ENCODE data around the gene ATF6B.
"Not testable (repeated sequence)": the region's sequence is repeated elsewhere in the genome, so short reads cannot be mapped to it uniquely, and the experiment has no call there.

The ATF6B gene

DNA sequence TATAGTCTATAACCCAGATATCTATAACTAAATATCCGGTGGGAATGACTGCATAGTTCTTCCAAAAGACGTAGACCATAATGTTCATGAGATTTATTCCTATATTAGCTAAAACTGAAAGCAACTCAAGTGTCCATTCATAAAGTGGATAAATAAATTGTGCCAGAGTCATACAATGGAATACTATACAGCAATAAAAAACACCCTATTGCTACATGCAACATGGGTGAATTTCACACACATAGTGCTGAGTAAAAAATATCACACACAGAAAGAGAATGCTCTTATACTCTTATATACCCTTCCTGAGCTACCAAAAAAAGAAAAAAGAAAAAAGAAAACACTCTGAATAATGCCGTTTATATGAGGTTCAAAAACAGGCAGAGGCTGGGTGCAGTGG, 25.8 kb downstream of the ATF6B start:
- DNase-seq = no peak

DNA sequence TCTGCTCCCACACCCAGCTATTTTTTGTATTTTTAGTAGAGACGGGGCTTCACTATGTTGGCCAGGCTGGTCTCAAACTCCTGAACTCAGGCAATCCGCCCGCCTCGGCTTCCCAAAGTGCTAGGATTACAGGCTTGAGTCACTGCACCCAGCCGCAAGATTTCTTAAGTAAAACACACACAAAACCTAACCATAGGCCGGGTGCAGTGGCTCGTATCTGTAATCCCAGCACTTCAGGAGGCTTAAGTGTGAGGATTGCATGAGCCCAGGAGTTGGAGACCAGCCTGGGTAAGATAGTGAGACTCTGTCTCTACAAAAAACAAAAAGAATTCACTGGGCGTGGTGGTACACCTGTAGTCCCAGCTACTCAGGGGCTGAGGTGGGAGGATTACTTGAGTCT, 27.8 kb downstream of the ATF6B start:
- DNase-seq = not testable (repeated sequence)

DNA sequence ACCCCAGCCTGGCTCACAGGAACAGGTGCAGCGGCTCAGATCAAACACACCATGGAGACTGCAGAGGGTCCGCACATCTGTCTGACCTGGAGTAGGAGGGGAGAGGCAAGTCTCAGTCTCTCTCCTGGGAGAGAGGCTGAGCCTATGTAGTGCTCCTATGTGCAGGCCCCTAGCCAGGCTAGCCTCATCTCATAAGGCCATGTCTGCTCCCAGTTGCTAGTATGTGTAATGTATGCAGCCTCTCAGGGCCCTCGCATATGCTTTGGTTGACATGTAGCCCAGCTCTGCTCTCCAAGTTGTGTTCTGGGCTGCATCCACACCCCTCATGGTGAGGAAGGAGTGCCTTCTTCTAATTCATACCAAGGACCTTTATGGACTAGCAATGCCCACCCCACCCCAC, 30.7 kb downstream of the ATF6B start:
- DNase-seq = no peak

GRCh38 chr6:32096394-32097258, 31.4 kb downstream of the ATF6B start:
- DNase-seq = no peak

GRCh38 chr6:32096087-32096393, 32.0 kb downstream of the ATF6B start:
- DNase-seq = no peak

GRCh38 chr6:32095338-32096086, 32.5 kb downstream of the ATF6B start:
- no peak for DNase-seq

- peak; percentile 34 for DNase-seq
Measured at GRCh38 chr6:32092760-32093497, 35.1 kb downstream of the ATF6B start.

- no peak for DNase-seq
Measured at GRCh38 chr6:32089082-32089828, 38.8 kb downstream of the ATF6B start.

DNA sequence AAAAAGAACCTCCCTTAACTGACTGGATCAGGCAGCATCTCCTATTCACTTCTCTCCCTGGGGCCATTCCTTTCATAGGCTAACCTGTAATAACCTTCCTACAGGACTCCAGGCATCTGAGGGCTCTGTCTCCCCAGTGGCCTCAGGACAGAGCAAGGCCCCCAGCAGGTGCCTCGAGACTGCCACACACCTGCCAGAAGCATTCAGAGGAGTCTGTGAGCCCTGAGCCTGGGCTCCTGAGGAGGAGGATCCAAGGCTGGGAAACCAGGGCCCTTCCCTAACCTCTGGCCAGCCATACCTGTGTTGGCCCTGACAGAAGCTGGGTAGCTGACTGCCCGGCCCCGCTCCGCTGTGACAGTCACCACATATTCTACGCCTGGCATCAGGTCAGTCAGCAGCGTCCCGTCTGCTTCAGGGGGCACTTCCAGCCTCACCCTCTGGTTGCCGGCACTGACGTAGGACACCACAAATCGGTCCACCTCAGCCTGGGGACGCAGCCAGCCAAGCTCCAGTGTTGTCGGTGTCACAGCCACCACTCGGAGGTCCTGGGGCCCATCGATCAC, 39.5 kb downstream of the ATF6B start:
- DNase-seq = no peak

DNA sequence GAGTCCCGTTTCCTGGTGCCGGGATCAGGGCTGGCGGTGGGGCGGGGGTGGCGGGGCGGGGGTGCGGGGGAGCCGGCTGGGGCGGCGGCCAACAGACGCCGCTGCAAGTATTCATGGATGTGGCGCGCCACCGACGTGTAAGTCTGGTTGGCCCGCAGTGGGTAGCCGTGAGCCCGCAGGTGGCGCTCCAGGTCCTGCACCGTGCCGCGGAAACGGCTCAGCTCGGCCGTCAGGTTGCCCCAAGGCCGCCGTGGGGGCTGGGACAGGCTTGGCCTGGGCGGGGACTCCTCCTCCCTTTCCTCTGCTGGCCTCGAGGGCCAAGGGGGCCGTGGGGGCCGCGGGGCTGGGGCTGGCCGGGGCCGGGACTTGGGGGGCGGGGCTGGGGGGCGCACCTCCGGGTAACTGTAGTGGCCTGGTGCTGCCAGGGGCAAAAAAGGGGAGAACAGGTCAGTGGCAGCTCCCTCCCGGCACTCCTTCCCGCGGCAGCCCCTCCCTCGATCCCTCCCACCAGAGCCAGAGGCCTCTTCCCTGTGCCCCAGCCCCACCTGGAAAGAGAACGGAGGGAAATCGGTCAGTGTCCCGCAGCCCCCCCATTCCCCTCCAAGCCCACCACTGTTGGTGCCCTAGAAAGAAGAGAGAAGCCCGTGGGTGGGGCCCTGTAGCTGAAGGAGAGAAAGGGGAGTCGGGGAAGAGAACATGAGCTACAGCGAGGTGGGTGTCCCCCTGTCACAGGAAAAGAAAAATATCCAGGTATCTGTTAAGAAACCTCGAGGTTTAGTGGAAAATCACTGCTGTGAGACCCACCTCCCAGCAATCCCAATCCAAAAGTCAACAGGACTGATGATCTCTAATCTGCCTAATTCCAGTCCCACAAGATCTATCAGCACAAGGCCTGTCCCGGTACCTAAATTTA, 40.2 kb downstream of the ATF6B start:
- peak; percentile 10 for DNase-seq

- DNase-seq = no peak
Measured at GRCh38 chr6:32086661-32087573, 41.1 kb downstream of the ATF6B start.

DNA sequence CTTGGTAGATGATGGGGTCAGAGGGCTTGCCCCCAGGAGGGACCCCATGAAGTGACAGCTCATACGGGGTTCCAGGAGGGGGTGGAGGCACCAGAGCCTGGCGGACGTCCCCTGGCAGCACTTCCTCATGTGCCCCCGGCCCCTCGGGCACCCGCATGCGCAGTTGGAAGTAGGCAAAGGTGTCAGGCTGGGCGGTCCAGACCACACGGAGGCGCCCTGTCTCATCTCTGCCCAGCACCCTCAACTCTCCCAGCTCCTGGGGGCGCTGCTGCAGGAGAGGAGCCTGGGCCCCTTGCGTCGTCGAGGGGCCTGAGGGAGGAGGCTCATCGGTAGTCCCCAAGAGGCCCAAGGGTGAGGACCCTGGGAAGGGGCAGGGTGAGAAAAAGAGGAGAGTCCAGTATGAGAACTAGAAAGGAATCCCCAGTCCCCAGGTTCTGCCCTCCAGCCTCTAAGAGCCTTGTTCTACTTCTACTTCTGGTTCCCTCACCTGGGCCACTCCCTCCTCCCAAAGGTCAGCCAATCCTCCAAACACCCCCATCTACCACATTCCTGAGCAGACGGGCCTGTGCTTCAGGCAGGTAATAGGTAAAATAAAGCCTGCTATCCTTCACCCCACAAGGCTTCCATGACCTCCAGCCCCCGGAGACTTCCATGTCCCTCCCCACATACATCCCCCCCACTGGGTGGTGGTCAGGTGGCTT, 42.1 kb downstream of the ATF6B start:
- no peak for DNase-seq

- no peak for DNase-seq
Measured at GRCh38 chr6:32084780-32085179, 43.3 kb downstream of the ATF6B start.

- no peak for DNase-seq
Measured at GRCh38 chr6:32083812-32084768, 44.0 kb downstream of the ATF6B start.

DNA sequence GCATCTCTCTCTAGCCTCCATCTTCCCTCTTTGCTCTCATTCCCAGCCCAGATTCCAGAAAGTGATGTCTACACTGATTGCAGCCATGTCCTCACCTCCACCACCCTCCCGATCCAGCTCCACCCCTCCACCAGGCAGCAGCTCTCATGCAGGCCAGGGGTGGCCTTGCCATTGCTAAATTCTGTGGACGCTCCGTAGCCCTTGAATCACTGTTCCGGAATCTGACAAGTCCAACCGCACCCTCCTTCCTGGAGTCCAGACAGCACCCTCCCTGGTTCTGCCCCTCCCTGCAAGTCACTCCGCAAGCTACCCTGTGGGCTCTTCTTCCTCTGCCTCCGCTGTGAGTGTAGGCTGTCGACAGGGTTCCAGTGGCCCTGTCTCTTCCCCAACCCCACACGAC, 45.1 kb downstream of the ATF6B start:
- no peak for DNase-seq

DNA sequence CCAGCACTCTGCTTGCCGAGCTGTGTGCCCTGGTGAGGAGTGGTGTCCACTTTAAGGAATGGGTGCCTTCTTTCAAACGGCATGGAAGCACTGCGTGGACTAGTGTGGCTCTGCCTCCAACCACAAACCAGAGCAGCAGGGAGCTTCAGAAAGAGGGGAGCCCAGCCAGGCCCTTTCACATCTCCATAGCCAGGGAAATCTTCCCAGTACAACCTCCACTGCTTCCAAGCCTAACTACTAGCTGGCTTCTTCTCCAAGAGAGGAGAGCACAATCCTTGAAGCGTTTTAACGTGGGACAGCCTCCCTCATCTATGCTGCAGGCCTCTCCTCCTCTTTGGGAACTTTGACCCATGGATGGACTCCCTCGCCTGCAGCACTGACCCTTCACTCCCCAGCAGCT, 45.6 kb downstream of the ATF6B start:
- no peak for DNase-seq

DNA sequence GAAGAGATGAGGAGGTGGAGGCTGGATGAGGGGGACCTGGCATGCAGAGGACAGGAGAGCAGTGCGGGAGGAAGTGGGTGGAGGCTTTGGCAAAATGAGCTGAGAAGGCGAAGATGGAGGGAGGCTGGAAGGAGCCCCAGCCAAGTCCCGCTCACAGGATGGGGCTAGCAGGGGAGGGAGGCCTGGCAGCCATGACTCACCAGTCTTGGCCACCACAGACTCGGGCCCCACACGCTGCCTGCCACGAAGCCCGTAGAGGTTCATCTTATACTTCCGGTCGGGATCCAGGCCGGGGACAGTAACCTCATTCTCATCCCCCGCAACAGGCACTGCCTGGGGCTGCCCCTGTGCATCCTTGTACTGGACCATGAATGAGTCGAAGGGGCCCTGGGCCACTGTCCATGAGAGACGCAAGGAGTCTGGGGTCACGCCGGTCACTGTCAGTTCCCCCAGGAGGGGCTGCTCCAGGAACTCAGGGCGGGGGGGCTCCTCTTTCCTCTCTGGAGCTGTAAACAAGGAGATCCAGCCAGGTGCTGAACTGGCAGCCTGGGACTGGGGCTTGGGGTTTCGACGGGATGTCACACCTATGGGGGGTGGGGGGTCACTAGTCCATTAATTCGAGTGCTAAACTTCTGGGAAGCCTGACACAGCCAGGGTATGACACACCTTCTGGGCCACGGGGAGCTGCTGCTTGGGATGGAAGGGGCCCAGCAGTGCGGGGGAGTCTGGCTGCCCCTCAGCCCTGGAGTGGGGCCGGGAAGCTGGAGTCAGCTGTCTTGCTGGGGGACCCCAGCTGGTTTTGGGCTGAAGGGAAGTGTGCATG, 46.7 kb downstream of the ATF6B start:
- no peak for DNase-seq
